ENCODE data around the gene G6PC3. TPM values are rescaled to one million over a fixed set of nuclear protein-coding genes. Genes with fewer than 3 reads are reported as not detected.

Gene G6PC3
- total and polyA plus RNA-seq, 10 of the 15 experiments (the other 5 are each of a cell fraction or from before 2014, with no cell fraction given): 13.0 to 93.7 (median 43.0) TPM

DNA sequence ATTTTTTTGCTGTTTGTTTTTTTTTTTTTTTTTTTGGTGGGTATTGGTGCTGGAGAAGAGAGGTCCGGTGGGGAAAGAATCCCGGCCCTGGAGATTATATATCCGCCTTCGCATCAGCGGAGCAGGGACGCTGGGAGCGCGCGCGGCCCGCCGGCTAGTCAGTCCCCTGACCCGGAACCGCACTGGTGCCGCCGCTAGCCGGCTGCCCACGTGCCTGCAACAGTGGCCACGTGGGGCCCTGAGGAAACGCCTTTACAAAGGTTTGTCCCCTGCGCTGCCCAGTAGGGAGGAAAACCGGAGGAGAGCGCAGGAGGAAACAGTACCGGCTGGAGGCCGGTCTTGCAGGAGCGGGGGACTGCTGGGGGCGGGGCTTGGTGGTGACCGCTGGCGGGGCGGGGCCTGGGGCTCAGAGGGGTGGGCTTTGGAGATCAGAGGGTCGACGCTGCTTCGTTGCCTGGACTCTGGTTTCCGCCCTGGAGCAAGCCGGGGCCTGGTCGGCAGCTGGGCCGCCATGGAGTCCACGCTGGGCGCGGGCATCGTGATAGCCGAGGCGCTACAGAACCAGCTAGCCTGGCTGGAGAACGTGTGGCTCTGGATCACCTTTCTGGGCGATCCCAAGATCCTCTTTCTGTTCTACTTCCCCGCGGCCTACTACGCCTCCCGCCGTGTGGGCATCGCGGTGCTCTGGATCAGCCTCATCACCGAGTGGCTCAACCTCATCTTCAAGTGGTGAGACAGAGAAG lies at the start of gene G6PC3 (continued):
- peak; percentile 81 for TF ChIP-seq ZBTB40 (IDR thresholded peaks at IDR 0.05; ENCODE audit: borderline replicate concordance)
- no peak for TF ChIP-seq ZNF217 (IDR thresholded peaks at IDR 0.05)
- peak; percentile 99 for TF ChIP-seq RAD51 (IDR thresholded peaks at IDR 0.05)
- TF ChIP-seq, protein P1, sequence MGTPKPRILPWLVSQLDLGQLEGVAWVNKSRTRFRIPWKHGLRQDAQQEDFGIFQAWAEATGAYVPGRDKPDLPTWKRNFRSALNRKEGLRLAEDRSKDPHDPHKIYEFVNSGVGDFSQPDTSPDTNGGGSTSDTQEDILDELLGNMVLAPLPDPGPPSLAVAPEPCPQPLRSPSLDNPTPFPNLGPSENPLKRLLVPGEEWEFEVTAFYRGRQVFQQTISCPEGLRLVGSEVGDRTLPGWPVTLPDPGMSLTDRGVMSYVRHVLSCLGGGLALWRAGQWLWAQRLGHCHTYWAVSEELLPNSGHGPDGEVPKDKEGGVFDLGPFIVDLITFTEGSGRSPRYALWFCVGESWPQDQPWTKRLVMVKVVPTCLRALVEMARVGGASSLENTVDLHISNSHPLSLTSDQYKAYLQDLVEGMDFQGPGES (IDR thresholded peaks at IDR 0.05): no peak
- TF ChIP-seq IRF4 (IDR thresholded peaks at IDR 0.05; ENCODE audit: low read depth, low read length): no peak
- TF ChIP-seq, protein P2, sequence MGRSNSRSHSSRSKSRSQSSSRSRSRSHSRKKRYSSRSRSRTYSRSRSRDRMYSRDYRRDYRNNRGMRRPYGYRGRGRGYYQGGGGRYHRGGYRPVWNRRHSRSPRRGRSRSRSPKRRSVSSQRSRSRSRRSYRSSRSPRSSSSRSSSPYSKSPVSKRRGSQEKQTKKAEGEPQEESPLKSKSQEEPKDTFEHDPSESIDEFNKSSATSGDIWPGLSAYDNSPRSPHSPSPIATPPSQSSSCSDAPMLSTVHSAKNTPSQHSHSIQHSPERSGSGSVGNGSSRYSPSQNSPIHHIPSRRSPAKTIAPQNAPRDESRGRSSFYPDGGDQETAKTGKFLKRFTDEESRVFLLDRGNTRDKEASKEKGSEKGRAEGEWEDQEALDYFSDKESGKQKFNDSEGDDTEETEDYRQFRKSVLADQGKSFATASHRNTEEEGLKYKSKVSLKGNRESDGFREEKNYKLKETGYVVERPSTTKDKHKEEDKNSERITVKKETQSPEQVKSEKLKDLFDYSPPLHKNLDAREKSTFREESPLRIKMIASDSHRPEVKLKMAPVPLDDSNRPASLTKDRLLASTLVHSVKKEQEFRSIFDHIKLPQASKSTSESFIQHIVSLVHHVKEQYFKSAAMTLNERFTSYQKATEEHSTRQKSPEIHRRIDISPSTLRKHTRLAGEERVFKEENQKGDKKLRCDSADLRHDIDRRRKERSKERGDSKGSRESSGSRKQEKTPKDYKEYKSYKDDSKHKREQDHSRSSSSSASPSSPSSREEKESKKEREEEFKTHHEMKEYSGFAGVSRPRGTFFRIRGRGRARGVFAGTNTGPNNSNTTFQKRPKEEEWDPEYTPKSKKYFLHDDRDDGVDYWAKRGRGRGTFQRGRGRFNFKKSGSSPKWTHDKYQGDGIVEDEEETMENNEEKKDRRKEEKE (IDR thresholded peaks at IDR 0.05): no peak
- TF ChIP-seq BCL11A (IDR thresholded peaks at IDR 0.05; ENCODE audit: low read depth, low read length): no peak
- TF ChIP-seq BACH1 (IDR thresholded peaks at IDR 0.05; ENCODE audit: borderline replicate concordance): no peak; the same call in 1 of the 2 replicates
- peak; percentile 45; the same call in 1 of the 2 replicates for TF ChIP-seq TCF3 (IDR thresholded peaks at IDR 0.05; ENCODE audit: borderline replicate concordance, insufficient read depth, low read depth, low read length)
- peak; percentile 36; the same call in 1 of the 2 replicates for TF ChIP-seq PAX5 (IDR thresholded peaks at IDR 0.05; ENCODE audit: borderline replicate concordance, low read depth, low read length)
- peak; percentile 50; the same call in 1 of the 2 replicates for TF ChIP-seq ZNF384 (IDR thresholded peaks at IDR 0.05; ENCODE audit: borderline replicate concordance, low read depth, low read length)
- TF ChIP-seq POU2F2 (IDR thresholded peaks at IDR 0.05; ENCODE audit: borderline replicate concordance, low read depth, low read length): peak; percentile 51; the same call in 2 of the 3 replicates
- TF ChIP-seq MTA3 (IDR thresholded peaks at IDR 0.05; ENCODE audit: borderline replicate concordance, low read length): no peak
- peak; percentile 63; the same call in 1 of the 2 replicates for TF ChIP-seq NBN (IDR thresholded peaks at IDR 0.05)
- peak; percentile 92 for TF ChIP-seq RELA (IDR thresholded peaks at IDR 0.05; ENCODE audit: borderline replicate concordance, partially characterized antibody)
- peak; percentile 58 to 70; a peak in 3 of 4 replicates for TF ChIP-seq IKZF2 (IDR thresholded peaks at IDR 0.05)
- peak; percentile 81 for TF ChIP-seq NR2F1 (conservative IDR thresholded peaks at IDR 0.05)
- TF ChIP-seq SIN3A (IDR thresholded peaks at IDR 0.05; ENCODE audit: low read depth, low read length): peak; percentile 96
